HepG2 (cell line): ENCODE measurements around the gene P2RX2. TPM values are rescaled to one million over a fixed set of nuclear protein-coding genes. Genes with fewer than 3 reads are reported as not detected.

Experiments
- ATAC-seq: fragments of 200-7000 bp; cut with Tn5 transposase; 3 replicates; pipeline ENCODE4 v1.9.1; 2020; ENCODE audit warnings: mild to moderate bottlenecking, moderate library complexity
- BruUV-seq: library from RNA; stranded (reverse); fragments of 400-500 nt; replicated peaks from 2 replicates; lab custom pipeline; 2021; lab: Mats Ljungman, UMichigan
- CTCF ChIA-PET: fragments of 300-600 bp; formaldehyde crosslinking; extraction: SDS; loops from one replicate; lab custom pipeline; 2021; ENCODE audit warnings: low total read pairs, inconsistent platforms, low intra/inter-chr PET ratio; lab: Yijun Ruan, JAX
- POLR2A ChIA-PET: fragments of 350-600 bp; sonication (Branson Sonifier 250); formaldehyde crosslinking; loops from one replicate; lab custom pipeline; 2020; ENCODE audit warnings: antibody characterized with exemption, inconsistent platforms; lab: Yijun Ruan, JAX
- DNase-seq: peaks from one replicate; pipeline ENCODE4 v3.0.0-alpha.2; 2015; ENCODE audit warnings: low spot score
- FAIRE-seq: peaks from 3 replicates; lab custom pipeline; 2011; peaks lifted over from hg19 to GRCh38; lab: Jason Lieb, UNC
- H2AFZ ChIP-seq: one replicate; pipeline ENCODE4 v1.6.1; 2011; ENCODE audit warnings: low read length, inconsistent platforms
- H3K27ac ChIP-seq: fragments of 300-600 bp; 3 replicates; pipeline ENCODE4 v1.8.0; 2011; ENCODE audit warnings: mixed run types, mild to moderate bottlenecking, mixed read lengths, low read length, inconsistent platforms; ENCODE audit not compliant: insufficient read depth; ENCODE audit errors: extremely low read length
- H3K27me3 ChIP-seq, 2 experiments: fragments of 200-600 bp in 1 of 2; 2 replicates in 1 of 2; 3 replicates in 1 of 2; pipeline versions ENCODE4 v1.6.0 to v1.8.0; 2011; ENCODE audit warnings: low read length in 2 of 2, mild to moderate bottlenecking in 2 of 2, moderate library complexity in 2 of 2, inconsistent platforms in 1 of 2; ENCODE audit not compliant: insufficient read depth in 2 of 2, control insufficient read depth in 1 of 2
- H3K36me3 ChIP-seq, 2 experiments: fragments of 200-600 bp in 1 of 2; replicated peaks in 1 of 2; 2 replicates in 1 of 2; 3 replicates in 1 of 2; pipeline versions ENCODE4 v1.5.1 to v1.8.0; 2011; ENCODE audit warnings: low read length in 2 of 2, inconsistent platforms in 1 of 2; ENCODE audit not compliant: insufficient read depth in 2 of 2, control insufficient read depth in 1 of 2
- H3K4me1 ChIP-seq: 2 replicates; pipeline ENCODE4 v1.5.1; 2012; ENCODE audit warnings: low read length, inconsistent platforms; ENCODE audit not compliant: insufficient read depth
- H3K4me2 ChIP-seq: 2 replicates; pipeline ENCODE4 v1.6.0; 2011; ENCODE audit warnings: low read depth, low read length, inconsistent platforms
- H3K4me3 ChIP-seq, 3 experiments: fragments of 200-600 bp in 1 of 3; sonication (generic), shearing (Covaris generic) in 1 of 3; replicated peaks in 1 of 3; 2 replicates each; pipeline ENCODE4 v1.5.1; 2011 to 2016; ENCODE audit warnings: low read length in 3 of 3, inconsistent platforms in 2 of 3, low read depth in 2 of 3, mild to moderate bottlenecking in 2 of 3, control low read depth in 1 of 3, mixed read lengths in 1 of 3; ENCODE audit not compliant: insufficient read depth in 1 of 3
- H3K79me2 ChIP-seq: one replicate; pipeline ENCODE4 v1.6.1; 2011; ENCODE audit warnings: low read length, inconsistent platforms; ENCODE audit not compliant: insufficient read depth
- H3K9ac ChIP-seq: 2 replicates; pipeline ENCODE4 v1.6.0; 2011; ENCODE audit warnings: mild to moderate bottlenecking, low read depth, low read length, inconsistent platforms; ENCODE audit not compliant: insufficient read depth
- H3K9me3 ChIP-seq: 2 replicates; pipeline ENCODE4 v1.5.1; 2012; ENCODE audit warnings: mild to moderate bottlenecking, low read length
- H4K20me1 ChIP-seq: 2 replicates; pipeline ENCODE4 v1.6.0; 2011; ENCODE audit warnings: inconsistent platforms, mild to moderate bottlenecking, low read length, moderate library complexity; ENCODE audit not compliant: insufficient read depth
- ARID5B ChIP-seq: IDR thresholded peaks from 2 replicates; pipeline ENCODE4 v1.4.0; 2020; ENCODE audit warnings: mild to moderate bottlenecking, missing genetic modification reagents
- ATF7 ChIP-seq, 2 experiments: fragments of 450-650 bp in 1 of 2; sonication (generic) in 1 of 2; formaldehyde crosslinking in 1 of 2; IDR thresholded peaks; 2 replicates each; pipeline versions ENCODE4 v1.4.0 to v1.6.1; 2016 to 2020; ENCODE audit warnings: antibody characterized with exemption in 1 of 2, mild to moderate bottlenecking in 1 of 2, missing genetic modification reagents in 1 of 2
- CBX1 ChIP-seq: IDR thresholded peaks from one replicate; pipeline ENCODE4 v1.6.1; 2016; ENCODE audit warnings: antibody characterized with exemption, low read depth
- ELF1 ChIP-seq: sonication (generic); formaldehyde crosslinking; IDR thresholded peaks from 2 replicates; pipeline ENCODE4 v1.4.0; 2020; ENCODE audit warnings: missing genetic modification reagents
- KAT2B ChIP-seq: fragments of 150-350 bp; IDR thresholded peaks from 2 replicates; pipeline ENCODE4 v1.6.1; 2014; ENCODE audit warnings: low read depth, low read length, borderline replicate concordance
- MEIS2 ChIP-seq: sonication (generic); formaldehyde crosslinking; IDR thresholded peaks from 2 replicates; pipeline ENCODE4 v1.9.0; 2021; ENCODE audit warnings: mild to moderate bottlenecking, missing genetic modification reagents
- NFIB ChIP-seq: sonication (generic); formaldehyde crosslinking; IDR thresholded peaks from 2 replicates; pipeline ENCODE4 v1.9.0; 2021; ENCODE audit warnings: missing genetic modification reagents, mild to moderate bottlenecking, borderline replicate concordance
- PAWR ChIP-seq: sonication (generic); formaldehyde crosslinking; IDR thresholded peaks from 2 replicates; pipeline ENCODE4 v1.4.0; 2020; ENCODE audit warnings: missing genetic modification reagents, mild to moderate bottlenecking, borderline replicate concordance
- SPEN ChIP-seq: sonication (generic); formaldehyde crosslinking; IDR thresholded peaks from 2 replicates; pipeline ENCODE4 v1.5.1; 2020; ENCODE audit warnings: low read depth, mild to moderate bottlenecking, missing genetic modification reagents
- ZFP82 ChIP-seq: sonication (generic); formaldehyde crosslinking; IDR thresholded peaks from 2 replicates; pipeline ENCODE4 v1.5.1; 2020; ENCODE audit warnings: mild to moderate bottlenecking, missing genetic modification reagents, borderline replicate concordance
- ZNF776 ChIP-seq: sonication (generic); formaldehyde crosslinking; IDR thresholded peaks from 2 replicates; pipeline ENCODE4 v1.4.0; 2020; ENCODE audit warnings: mild to moderate bottlenecking, missing genetic modification reagents
- WGBS: methylation state at CpG from one replicate; pipeline ENCODE4 v1.1.6; 2017; ENCODE audit warnings: low lambda C conversion rate; 5-methylcytosine and 5-hydroxymethylcytosine counted together
- in situ Hi-C: cut with HindIII; loops from 2 replicates; pipeline ENCODE4 v1.10.0; 2017; ENCODE audit warnings: low pct_unique_long_range_greater_than_20kb; ENCODE audit not compliant: extremely low pct_ligation_motif_present
- intact Hi-C: fragments of 100-400 bp; cut with micrococcal nuclease; formaldehyde crosslinking; loops from one replicate; pipeline ENCODE4 v1.10.0; 2022; ENCODE audit not compliant: unreplicated experiment
- polyA plus RNA-seq, 8 experiments: library from polyadenylated mRNA; depleted of rRNA in 3 of 8; stranded (reverse) in 7 of 8; unstranded in 1 of 8; fragments of >200 nt; fragmentation: Illumina TruSeq in 4 of 8; extraction: Trizol in 4 of 8; gene quantifications; 2 replicates each; pipeline versions ENCODE4 v1.2.1 to v1.2.3, GENCODE V29; 2011 to 2016; ENCODE audit warnings: low read depth in 4 of 8, missing spikeins in 1 of 8, mixed read lengths in 1 of 8; ENCODE audit not compliant: insufficient read depth in 1 of 8
- total RNA-seq, 5 experiments: library from RNA; depleted of rRNA; stranded (reverse); fragments of >200 nt; fragmentation: Illumina TruSeq; extraction: Trizol; gene quantifications; 2 replicates each; pipeline ENCODE4 v1.2.3, GENCODE V29; 2016; ENCODE audit warnings: low read depth in 1 of 5
- TF ChIP-seq, protein P1 (sequence below): sonication (generic); formaldehyde crosslinking; IDR thresholded peaks from 2 replicates; pipeline ENCODE4 v1.5.1; 2020; ENCODE audit warnings: missing genetic modification reagents, mild to moderate bottlenecking, borderline replicate concordance

Gene P2RX2
- total and polyA plus RNA-seq, 2 of the 13 experiments (the other 11 are each of a cell fraction or from before 2014, with no cell fraction given) = not detected

- POLR2A ChIA-PET = no interaction called here
- peak overlapping the region; percentile 82; the same call in 1 of the 2 replicates for H3K4me2 ChIP-seq
- intact Hi-C loops (no loop called here), in situ Hi-C loops (no loop called here)
- H3K79me2 ChIP-seq = no peaks in the 10 kb centered on the region
- H3K9ac ChIP-seq = no peak overlapping the region
- H3K4me3 ChIP-seq = no peak overlapping the region
- TF ChIP-seq ZFP82 (CRISPR knock-in tag) (no peak), PAWR (CRISPR knock-in tag) (no peak), ZNF776 (no peak), CBX1 (no peak)
- TF ChIP-seq, protein P1, sequence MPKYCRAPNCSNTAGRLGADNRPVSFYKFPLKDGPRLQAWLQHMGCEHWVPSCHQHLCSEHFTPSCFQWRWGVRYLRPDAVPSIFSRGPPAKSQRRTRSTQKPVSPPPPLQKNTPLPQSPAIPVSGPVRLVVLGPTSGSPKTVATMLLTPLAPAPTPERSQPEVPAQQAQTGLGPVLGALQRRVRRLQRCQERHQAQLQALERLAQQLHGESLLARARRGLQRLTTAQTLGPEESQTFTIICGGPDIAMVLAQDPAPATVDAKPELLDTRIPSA (CRISPR knock-in tag) = no peak
- H3K27ac ChIP-seq = no peak overlapping the region
- H3K36me3 ChIP-seq = no peaks in the 10 kb centered on the region
- WGBS = 71% methylated on average over 10 of the region's 31 CpGs
- CTCF ChIA-PET = interaction anchor here (0.8 to 2.7 kb wide), 2 partner anchors 13 to 37 kb away, joined by 4 to 36 read pairs; no protein-coding TSS in a partner anchor
- no peak for FAIRE-seq
- ATAC-seq = no peak
- no peak for DNase-seq
- no peak overlapping the region for H2AFZ ChIP-seq
- peaks cover 56% of the 10 kb centered on the region for H3K4me1 ChIP-seq
- H3K27me3 ChIP-seq = peaks cover 4 to 51% of the 10 kb centered on the region in 2 experiments; a peak in 4 of 5 replicates
- BruUV-seq = no TSS peak
- H4K20me1 ChIP-seq = no peaks in the 10 kb centered on the region
- no peaks in the 10 kb centered on the region for H3K9me3 ChIP-seq
Observed at GRCh38 chr12:132601171-132601883, 17.2 kb upstream of the P2RX2 start.

DNA sequence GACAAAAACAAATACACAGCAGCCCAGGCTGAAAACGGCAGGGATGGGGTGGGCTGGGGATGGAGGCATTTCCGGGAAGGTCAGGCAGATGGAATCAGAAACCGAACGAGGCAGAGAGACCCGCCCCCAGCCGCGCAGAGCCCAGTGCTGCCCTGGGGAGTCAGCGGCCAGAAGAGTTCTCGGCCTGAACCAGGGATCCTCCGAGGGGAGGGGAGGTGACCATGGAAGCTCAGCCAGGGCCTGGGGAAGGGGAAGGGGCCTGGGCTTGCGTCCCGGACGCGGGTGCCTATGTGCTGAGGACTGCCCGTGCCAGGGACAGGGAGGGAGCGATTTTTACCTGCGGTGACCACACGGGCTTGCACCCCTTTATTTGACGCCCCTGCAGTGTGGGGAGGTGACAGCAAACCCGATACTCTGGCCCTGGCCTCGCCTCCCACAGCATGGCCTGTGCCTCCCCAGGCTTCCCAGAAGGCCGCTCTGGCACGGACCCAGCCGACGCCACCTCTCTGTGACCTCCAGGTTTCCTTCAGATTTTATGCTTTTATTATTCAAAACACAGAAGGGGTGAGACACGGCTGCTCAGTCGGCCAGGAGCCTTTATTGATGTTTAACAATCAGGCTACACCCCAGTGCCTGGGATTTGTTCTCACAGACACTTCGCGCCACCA is 15.9 kb upstream of the P2RX2 start:
- ChIA-PET POLR2A (no interaction called here), CTCF (no interaction called here)
- no peak overlapping the region for H2AFZ ChIP-seq
- no peaks in the 10 kb centered on the region for H3K79me2 ChIP-seq
- DNase-seq (no peak), ATAC-seq (peak; percentile 8; the same call in 1 of the 3 replicates), FAIRE-seq (no peak)
- H3K4me3 ChIP-seq = no peak overlapping the region; a peak in 1 of 6 replicates
- H3K9ac ChIP-seq = no peak overlapping the region
- H3K4me1 ChIP-seq = peaks cover 57% of the 10 kb centered on the region
- no peak overlapping the region for H3K4me2 ChIP-seq
- WGBS = 49% methylated on average over 29 of the region's 29 CpGs
- no peaks in the 10 kb centered on the region for H3K36me3 ChIP-seq
- H4K20me1 ChIP-seq = no peaks in the 10 kb centered on the region
- no peak overlapping the region for H3K27ac ChIP-seq
- no TSS peak for BruUV-seq
- H3K27me3 ChIP-seq = peaks cover 4 to 52% of the 10 kb centered on the region in 2 experiments; a peak in 4 of 5 replicates
- intact Hi-C loops = no loop called here
- in situ Hi-C loops = no loop called here
- no peaks in the 10 kb centered on the region for H3K9me3 ChIP-seq
- TF ChIP-seq KAT2B (no peak), ATF7 (IDR thresholded peaks at IDR 0.05) (no peak), ATF7 (CRISPR knock-in tag; IDR thresholded peaks at IDR 0.05) (no peak), ARID5B (no peak), SPEN (CRISPR knock-in tag) (0 out of 2 replicates have a peak, but pooled peaks have one; percentile 21), ELF1 (CRISPR knock-in tag) (0 out of 2 replicates have a peak, but pooled peaks have one; percentile 21), NFIB (CRISPR knock-in tag) (no peak), MEIS2 (CRISPR knock-in tag) (no peak)
